A172 (cell line): ENCODE results near the gene PRKCG. TPM values are rescaled to one million over a fixed set of nuclear protein-coding genes. Genes with fewer than 3 reads are reported as not detected.
A peak's percentile ranks its signal among the peaks of the same experiment; 100 is the strongest.

Experiments
- DNase-seq: peaks from one replicate; pipeline ENCODE4 v3.0.0-alpha.2; 2015; ENCODE audit warnings: low spot score
- total RNA-seq: library from RNA; depleted of rRNA; stranded (reverse); fragments of >200 nt; shearing (Covaris generic); gene quantifications from 2 replicates; pipeline ENCODE4 v1.2.3, GENCODE V29; 2014

PRKCG gene
- total RNA-seq, 1 experiment from 2014 or later: not detected

- no peak for DNase-seq
Measured at GRCh38 chr19:53898166-53898565, 16.2 kb downstream of the PRKCG start.

DNA sequence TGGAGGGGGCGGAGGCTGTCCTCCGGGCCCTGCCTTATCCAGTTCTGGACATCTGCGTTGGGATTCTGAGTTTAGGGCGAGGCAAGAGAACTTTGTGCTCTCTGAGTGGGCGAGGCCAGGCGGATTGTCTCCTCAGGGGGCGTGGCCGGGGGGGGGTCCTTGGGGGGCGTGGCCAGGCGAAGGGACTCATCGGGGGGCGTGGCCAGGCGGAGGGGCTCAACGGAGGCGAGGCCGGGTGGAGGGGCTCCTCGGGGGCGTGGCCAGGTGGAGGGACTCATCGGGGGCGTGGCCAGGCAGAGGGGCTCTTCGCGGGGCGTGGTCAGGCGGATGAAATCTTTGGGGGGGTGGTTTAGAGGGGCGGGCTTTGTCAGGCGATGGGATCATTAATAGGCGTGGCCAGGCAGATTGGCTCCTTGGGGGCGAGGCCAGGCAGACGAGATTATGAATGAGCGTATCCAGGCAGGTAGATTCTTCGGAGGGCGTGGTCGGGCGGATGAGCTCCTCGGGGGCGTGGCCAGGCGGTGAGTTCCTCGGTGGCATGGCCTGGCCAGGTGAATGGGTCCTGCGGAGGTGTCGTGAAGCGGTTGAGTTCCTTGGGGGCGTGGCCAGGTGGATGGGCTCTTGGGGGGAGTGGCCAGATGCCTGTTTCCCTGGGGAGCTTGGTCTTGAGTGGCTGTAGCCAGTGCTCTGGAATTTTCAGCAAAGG is 16.8 kb downstream of the PRKCG start:
- DNase-seq: no peak

DNA sequence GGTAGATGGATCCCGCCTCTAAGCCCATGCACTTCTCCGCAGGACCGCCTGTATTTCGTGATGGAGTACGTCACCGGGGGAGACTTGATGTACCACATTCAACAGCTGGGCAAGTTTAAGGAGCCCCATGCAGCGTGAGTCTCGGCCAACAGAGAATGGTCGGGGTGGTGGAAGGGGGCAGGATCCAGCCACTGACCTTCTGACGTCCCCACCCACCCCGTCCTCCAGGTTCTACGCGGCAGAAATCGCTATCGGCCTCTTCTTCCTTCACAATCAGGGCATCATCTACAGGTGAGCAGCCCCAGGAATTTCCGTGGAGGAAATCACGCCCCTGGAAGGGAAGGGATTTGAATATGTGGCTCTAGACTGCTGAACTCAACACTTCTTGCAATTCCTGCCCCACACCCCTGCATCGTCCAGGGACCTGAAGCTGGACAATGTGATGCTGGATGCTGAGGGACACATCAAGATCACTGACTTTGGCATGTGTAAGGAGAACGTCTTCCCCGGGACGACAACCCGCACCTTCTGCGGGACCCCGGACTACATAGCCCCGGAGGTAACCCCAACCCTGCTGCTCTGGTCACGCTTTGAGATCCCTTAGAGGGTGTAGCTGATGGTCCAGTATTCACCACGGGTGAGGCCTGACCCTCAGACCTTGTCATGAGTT is 18.3 kb downstream of the PRKCG start:
- DNase-seq: no peak

- peak; percentile 71 for DNase-seq
Measured at GRCh38 chr19:53903055-53903680, 21.2 kb downstream of the PRKCG start.

DNA sequence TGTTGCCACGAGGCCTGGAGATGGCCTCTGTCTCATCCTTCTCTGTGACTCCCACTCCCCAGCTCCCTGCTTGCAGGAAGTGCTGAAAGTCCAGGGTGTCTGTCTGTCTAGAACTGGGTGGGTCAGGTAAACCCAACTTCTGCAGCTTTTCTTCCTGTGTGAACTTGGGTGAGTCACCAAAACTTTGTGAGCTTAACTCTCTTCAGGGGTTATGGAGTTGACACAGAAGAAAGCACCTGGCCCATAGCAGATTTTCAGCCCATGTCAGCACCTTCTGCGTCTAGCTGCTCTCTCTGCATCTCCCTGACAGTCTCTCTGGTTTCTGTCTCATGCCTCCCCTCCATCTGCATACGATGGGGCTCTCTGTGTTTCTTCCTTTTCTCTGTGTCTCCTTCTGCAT is 22.9 kb downstream of the PRKCG start:
- no peak for DNase-seq

DNA sequence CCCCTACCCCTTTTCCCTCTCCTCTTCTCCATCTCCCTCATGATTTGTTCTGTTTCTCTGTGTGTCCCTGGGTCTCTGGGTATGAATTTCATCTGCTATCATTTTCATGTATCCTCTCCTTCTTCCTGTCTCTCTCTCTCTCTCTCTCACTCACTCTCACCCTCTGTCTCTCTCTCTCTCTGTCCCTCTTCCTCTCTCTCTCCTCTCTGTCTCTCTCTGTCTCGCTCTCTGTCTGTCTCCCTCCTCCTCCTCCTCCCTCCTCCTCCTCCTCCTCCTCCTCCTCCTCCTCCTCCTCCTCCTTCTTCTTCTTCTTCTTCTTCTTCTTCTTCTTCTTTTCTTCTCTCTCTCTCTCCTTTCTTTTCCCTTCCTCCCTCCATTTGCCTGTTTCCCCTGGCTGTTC is 23.8 kb downstream of the PRKCG start:
- DNase-seq: no peak

DNA sequence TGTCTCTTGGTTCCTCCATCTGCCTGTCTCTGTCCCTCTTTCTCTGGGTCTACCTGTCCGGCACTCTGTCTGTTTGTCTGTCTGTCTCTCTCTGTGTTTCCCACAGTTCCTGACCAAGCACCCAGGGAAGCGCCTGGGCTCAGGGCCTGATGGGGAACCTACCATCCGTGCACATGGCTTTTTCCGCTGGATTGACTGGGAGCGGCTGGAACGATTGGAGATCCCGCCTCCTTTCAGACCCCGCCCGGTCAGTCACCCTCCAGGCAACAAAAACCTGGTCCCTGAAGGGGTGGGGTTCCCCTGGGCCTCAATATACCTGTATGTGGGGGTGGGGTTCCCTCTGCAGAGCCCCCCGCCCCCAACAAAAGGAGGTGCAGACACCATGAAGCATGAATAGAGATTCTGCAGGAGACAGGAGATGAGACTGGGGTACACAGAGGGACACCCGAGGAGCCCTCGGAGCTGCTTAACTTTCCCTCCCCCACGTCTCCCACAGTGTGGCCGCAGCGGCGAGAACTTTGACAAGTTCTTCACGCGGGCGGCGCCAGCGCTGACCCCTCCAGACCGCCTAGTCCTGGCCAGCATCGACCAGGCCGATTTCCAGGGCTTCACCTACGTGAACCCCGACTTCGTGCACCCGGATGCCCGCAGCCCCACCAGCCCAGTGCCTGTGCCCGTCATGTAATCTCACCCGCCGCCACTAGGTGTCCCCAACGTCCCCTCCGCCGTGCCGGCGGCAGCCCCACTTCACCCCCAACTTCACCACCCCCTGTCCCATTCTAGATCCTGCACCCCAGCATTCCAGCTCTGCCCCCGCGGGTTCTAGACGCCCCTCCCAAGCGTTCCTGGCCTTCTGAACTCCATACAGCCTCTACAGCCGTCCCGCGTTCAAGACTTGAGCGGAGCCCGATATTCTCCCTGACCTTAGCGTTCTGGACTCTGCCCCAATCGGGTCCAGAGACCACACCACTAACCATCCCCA is 24.5 kb downstream of the PRKCG start:
- no peak for DNase-seq

DNA sequence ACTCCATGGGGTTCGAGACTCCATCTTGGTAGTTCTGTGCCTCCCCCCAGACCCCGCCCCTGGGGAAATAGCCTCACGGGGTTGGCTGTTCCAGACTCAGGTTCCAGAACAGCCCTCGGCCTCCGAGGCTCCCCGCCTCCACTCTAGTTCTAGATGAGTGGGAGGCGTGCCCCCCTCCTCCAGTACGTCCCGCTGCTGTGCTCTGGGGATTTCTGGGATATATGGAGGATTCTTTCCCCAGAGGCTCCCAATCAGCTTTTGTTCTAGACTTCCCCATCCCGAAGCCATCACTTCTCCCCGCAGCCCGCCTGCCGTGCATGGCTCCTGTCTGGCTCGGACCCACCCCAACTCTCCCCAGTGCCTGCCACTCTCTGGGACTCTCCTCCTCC is 25.2 kb downstream of the PRKCG start:
- no peak for DNase-seq

DNA sequence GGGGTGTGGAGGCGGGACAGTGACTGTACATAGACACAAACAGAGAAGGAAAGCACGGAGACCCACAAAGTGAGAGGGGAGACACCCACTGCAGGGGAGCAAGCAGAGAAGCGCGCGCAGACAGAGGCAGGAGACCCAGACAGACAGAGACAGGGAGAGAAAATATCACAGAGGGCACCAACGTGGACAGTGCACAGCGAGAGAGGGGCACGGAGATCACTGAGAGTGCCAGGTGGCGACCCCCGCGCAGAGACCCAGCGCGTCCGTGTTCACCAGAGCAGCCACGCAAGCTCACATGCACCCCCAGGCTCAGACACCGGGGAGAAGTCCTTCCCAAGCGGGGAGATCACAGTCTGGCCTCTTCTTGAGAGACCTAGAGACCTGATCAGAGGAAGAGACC is 25.7 kb downstream of the PRKCG start:
- DNase-seq: no peak

GRCh38 chr19:53908106-53908934 is 26.3 kb downstream of the PRKCG start:
- DNase-seq: no peak

DNA sequence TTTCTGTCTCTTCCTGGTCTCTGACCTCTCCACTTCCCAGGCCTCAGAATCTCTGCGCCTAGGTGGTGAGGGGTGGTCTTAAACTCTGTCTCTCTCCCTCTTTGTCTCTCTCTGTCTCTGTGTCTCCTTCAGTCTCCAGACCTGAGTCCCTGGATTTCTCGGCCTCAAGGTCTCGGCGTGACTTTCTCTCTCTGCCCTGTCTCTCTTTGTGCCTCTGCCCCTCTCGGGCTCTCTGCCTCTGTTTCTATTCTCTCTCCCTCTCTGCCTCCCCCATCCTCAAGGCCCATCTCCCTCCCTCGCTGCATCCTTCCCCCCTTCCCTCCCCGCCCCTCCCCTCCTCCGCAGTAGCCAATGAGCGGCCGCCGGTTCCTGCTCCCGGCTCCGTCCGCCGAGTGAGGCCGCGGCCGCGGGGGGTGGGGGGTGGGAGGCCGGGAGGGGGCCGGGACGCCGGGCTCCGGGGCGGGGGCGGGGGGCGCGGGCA is 27.0 kb downstream of the PRKCG start, which contains the start of gene CACNG7:
CACNG7 (plus strand) TSS at position 344 of the 481 bp plus-strand sequence. CDS start 3,554 bp downstream, outside the sequence.
- DNase-seq: no peak

DNA sequence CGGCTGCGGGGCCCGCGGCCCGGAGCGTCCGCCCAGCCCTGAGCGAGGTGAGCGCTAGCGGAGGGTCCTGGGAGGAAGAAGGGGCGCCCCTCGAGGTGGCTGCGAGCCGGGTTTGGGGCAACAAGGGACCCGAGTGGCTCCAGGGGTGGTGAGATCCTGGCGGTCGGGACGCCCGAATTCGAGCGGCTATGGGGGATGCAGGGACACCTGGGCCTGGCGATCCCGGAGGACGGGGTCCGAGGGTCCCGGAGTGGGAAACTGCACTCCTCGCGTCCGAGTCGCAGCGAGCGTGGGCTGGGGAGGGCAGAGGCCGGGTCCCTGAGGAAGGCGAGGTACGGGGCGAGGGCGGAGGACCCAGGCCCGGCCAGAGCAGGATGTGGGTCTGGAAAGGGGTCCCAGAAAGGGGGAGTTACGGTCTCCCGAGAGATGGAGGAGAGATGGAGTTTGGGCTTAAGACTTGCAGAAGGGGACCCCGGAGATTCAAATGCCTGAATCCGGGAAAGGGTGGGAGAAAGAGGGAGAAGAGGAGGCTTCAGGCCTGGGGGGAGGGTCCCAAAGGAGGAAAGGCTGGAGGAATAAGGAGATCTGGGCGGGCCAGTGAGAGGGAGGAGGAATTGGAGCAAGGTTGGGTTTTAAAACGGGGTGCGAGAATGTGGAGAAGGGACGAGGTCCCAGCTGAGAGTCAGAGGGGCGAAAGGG is 27.6 kb downstream of the PRKCG start:
- no peak for DNase-seq

DNA sequence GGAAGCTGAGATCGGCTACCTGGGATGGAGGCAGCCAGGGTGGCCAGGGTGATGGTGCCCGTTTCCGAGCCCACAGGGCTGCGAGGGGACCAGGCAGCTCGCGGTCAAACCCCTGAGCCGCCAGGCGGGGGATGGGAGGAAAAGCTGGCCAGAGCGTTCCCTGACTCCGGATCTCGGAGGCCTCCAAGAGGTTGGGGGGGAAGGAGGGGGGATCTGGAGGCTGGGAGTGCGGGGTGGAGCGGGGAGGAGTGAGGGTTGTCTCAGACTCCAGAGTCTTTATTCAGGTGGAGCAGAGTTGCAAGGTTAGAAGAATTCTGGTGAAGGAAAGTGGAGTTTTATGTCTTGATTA is 28.1 kb downstream of the PRKCG start:
- no peak for DNase-seq

- DNase-seq: no peak
Measured at GRCh38 chr19:53912653-53913052, 30.7 kb downstream of the PRKCG start.

DNA sequence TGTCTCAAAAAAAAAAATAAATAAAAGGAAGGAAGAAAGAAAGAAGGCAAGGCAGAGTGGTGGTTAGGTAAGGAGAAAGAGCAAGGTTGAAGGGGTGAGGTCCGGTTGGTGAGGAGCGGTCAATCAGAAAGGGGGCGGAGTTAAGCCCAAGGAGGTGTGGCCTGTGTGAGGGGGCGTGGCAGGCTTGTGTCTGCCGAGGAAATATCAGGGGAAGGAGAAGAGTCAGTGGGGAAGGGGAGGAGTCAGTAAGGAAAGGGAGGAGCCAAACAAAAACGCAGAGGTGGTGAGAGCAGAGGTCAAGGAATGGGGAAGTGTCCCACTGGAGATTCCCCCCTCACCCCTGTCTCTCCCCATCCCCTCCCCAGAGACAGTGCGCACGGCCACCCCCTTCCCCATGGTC is 33.0 kb downstream of the PRKCG start:
- DNase-seq: no peak

- DNase-seq: no peak
Measured at GRCh38 chr19:53916004-53916403, 34.0 kb downstream of the PRKCG start.

DNA sequence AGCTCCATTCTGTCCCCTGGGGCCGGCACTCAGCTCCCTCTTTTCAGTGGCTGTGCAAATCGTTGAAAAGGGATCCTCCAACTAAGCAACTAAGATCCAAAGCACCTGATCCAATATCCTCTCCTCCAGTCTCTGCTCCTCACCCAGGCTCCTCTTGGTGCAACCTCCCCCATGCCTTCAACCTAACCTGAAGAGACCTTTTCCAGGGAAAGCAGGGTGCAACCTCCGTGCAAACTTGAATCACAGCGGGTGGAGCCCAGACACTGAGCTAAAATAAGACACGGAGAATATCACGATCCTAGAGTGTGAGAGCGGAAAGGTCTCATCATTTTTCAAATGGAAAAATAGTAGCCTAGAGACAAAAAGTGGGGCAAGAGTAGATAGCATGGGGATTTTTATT is 35.4 kb downstream of the PRKCG start:
- DNase-seq: no peak

- peak; percentile 86 for DNase-seq
Measured at GRCh38 chr19:53927739-53928138, 45.7 kb downstream of the PRKCG start.

- DNase-seq: no peak
Measured at GRCh38 chr19:53936029-53936428, 54.0 kb downstream of the PRKCG start.
